Testis (tissue), 3 donors: Measurements from ENCODE around the gene NCK2. TPM values are rescaled to one million over a fixed set of nuclear protein-coding genes. Genes with fewer than 3 reads are reported as not detected.

Experiments used
- DNase-seq: peaks from one replicate; pipeline ENCODE4 v3.0.0-alpha.2; 2019
- H3K27ac ChIP-seq, 2 donors: fragments of 200-600 bp; sonication (generic); one replicate each; pipeline ENCODE4 v1.5.1; 2019
- H3K27me3 ChIP-seq: fragments of 200-600 bp; sonication (generic); one replicate; pipeline ENCODE4 v1.5.1; 2019
- H3K36me3 ChIP-seq: fragments of 200-600 bp; sonication (generic); one replicate; pipeline ENCODE4 v1.5.1; 2017; ENCODE audit warnings: low read depth; ENCODE audit errors: missing control alignments
- H3K4me1 ChIP-seq: fragments of 200-600 bp; sonication (generic); one replicate; pipeline ENCODE4 v1.5.1; 2019
- H3K4me3 ChIP-seq, 2 donors: fragments of 200-600 bp; sonication (generic); one replicate each; pipeline ENCODE4 v1.5.1; 2017 to 2019
- H3K9me3 ChIP-seq: fragments of 200-600 bp; sonication (generic); one replicate; pipeline ENCODE4 v1.5.1; 2017
- CTCF ChIP-seq, 3 experiments: fragments of 450-650 bp in 2 of 3; fragments of 200-600 bp in 1 of 3; sonication (generic) in 1 of 3; IDR thresholded peaks; one replicate each; pipeline ENCODE4 v1.5.1; 2016 to 2019; ENCODE audit warnings: antibody characterized with exemption in 3 of 3, mild to moderate bottlenecking in 2 of 3, moderate library complexity in 1 of 3
- POLR2A ChIP-seq: fragments of 450-650 bp; IDR thresholded peaks from one replicate; pipeline ENCODE4 v1.6.1; 2017; ENCODE audit warnings: antibody characterized with exemption, mild to moderate bottlenecking, moderate library complexity
- WGBS, 2 donors: methylation state at CpG; one replicate each; pipeline ENCODE4 v1.1.5; 2018; 5-methylcytosine and 5-hydroxymethylcytosine counted together
- intact Hi-C: fragments of 100-400 bp; cut with DNase I; formaldehyde crosslinking; loops from one replicate; pipeline ENCODE4 v1.15.1; 2023; ENCODE audit warnings: low total_unique reads
- polyA plus RNA-seq: library from polyadenylated mRNA; stranded (reverse); fragments of 350-450 nt; fragmentation: Illumina TruSeq; extraction: RNeasy Lipid Tissue Mini Kit (QIAGEN cat#74804); gene quantifications from one replicate; pipeline ENCODE4 v1.2.3, GENCODE V29; 2014; ENCODE audit warnings: low read depth, low replicate concordance; ENCODE audit not compliant: insufficient read depth
- total RNA-seq, 2 donors: library from RNA; depleted of rRNA; stranded (reverse); fragments of >200 nt; gene quantifications; one replicate each; pipeline ENCODE4 v1.2.3, GENCODE V29; 2016

The NCK2 gene
- total and polyA plus RNA-seq, 3 donors from 2014 or later = 67.7 to 168 (median 105) TPM

GRCh38 chr2:105803337-105803736 lies 58.6 kb downstream of the NCK2 start:
- Histone ChIP-seq H3K27me3 (no peaks in the 10 kb centered on the region), H3K27ac (no peak overlapping the region), H3K36me3 (no peaks in the 10 kb centered on the region), H3K4me3 (no peak overlapping the region), H3K4me1 (peaks cover 4% of the 10 kb centered on the region), H3K9me3 (no peaks in the 10 kb centered on the region)
- WGBS, 2 donors = 77 to 93% methylated on average over 3 of the region's 3 CpGs
- intact Hi-C loops = no loop called here
- TF ChIP-seq CTCF (IDR thresholded peaks at IDR 0.05) (no peak), POLR2A (no peak)
- no peak for DNase-seq

DNA sequence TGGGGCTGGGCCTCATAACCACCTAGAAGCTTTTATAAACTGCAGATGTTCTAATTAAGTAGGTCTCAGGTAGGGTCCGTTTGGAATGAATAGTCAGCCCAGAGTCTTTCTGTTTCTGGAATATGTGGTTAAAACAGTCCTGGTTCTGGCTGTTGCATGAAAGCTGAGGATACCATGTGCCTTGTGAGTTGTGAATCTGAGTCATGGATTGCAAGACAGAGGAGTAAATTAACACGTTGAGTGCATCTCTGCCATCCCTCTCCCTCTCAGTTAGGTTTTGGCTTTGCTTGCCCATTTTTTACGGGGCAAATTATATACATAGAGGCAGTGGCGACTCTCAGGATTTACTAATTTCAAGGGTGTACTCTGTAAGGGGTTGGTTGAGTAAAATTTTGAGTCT lies 59.1 kb downstream of the NCK2 start:
- 79 to 80% methylated on average over 4 of the region's 4 CpGs for WGBS, 2 donors
- intact Hi-C loops = no loop called here
- Histone ChIP-seq H3K4me1 (peaks cover 4% of the 10 kb centered on the region), H3K9me3 (no peaks in the 10 kb centered on the region), H3K27ac (no peak overlapping the region), H3K27me3 (no peaks in the 10 kb centered on the region), H3K36me3 (no peaks in the 10 kb centered on the region), H3K4me3 (no peak overlapping the region)
- no peak for DNase-seq
- TF ChIP-seq POLR2A (no peak), CTCF (IDR thresholded peaks at IDR 0.05) (no peak)

DNA sequence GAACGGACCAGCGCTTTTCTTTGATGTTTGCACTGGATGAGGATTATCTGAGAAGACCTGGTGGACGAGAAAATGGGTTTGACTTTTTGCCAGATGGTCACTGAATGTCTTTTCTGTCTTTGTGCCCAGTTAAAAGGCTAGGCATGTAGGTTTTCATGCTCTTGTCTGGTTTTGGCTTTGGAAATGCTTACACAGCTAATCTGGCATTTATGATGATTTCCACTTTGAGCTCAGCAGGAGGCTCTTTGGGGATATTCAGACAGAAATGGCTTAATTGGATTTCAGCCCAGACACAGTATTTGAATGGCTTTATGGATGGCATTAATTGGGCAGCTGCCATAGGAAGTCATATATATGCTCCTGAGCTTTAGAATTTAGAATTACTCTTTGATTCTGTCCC lies 59.6 kb downstream of the NCK2 start:
- Histone ChIP-seq H3K27ac (no peak overlapping the region), H3K27me3 (no peaks in the 10 kb centered on the region), H3K36me3 (no peaks in the 10 kb centered on the region), H3K9me3 (no peaks in the 10 kb centered on the region), H3K4me1 (peaks cover 4% of the 10 kb centered on the region), H3K4me3 (no peak overlapping the region)
- intact Hi-C loops = no loop called here
- no peak for TF ChIP-seq CTCF (IDR thresholded peaks at IDR 0.05)
- DNase-seq = no peak
- WGBS, 2 donors = 58 to 74% methylated on average over 3 of the region's 3 CpGs

DNA sequence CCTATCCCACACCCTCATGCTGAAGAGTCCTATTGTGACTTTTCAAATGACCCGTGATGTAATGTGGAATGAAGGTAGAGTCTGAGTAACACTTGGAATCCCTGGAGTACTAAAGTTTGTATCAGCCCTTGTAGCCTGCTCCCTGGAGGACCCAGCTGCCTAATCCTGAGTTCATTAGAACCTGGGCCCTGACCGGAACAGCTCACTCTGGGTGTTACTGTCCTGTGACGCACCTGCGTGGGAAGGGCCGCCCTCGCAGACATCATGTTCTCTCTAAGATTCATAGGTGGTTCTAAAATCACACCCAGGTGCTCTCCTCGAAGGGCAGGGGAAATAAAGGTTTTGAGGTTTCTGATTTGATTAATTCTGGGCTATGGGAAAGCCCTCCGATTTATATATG lies 62.3 kb downstream of the NCK2 start:
- peaks cover 8% of the 10 kb centered on the region for H3K4me1 ChIP-seq
- DNase-seq = no peak
- WGBS, 2 donors = 87 to 90% methylated on average over 8 of the region's 8 CpGs
- H3K36me3 ChIP-seq = no peaks in the 10 kb centered on the region
- intact Hi-C loops = no loop called here
- no peak overlapping the region for H3K4me3 ChIP-seq
- TF ChIP-seq CTCF (IDR thresholded peaks at IDR 0.05) (no peak), POLR2A (no peak)
- no peaks in the 10 kb centered on the region for H3K9me3 ChIP-seq
- no peaks in the 10 kb centered on the region for H3K27me3 ChIP-seq
- no peak overlapping the region for H3K27ac ChIP-seq

- TF ChIP-seq POLR2A (no peak), CTCF (IDR thresholded peaks at IDR 0.05) (no peak)
- no peaks in the 10 kb centered on the region for H3K27me3 ChIP-seq
- H3K36me3 ChIP-seq = no peaks in the 10 kb centered on the region
- DNase-seq = no peak
- H3K4me1 ChIP-seq = peaks cover 23% of the 10 kb centered on the region
- intact Hi-C loops = no loop called here
- H3K27ac ChIP-seq = no peak overlapping the region
- no peak overlapping the region for H3K4me3 ChIP-seq
- no peaks in the 10 kb centered on the region for H3K9me3 ChIP-seq
- WGBS, 2 donors = 79 to 90% methylated on average over 8 of the region's 8 CpGs
These were observed 63.8 kb downstream of the NCK2 start for GRCh38 chr2:105808423-105809096.
